K562 (cell line): ENCODE results near the gene CCDC106. TPM values are rescaled to one million over a fixed set of nuclear protein-coding genes. Genes with fewer than 3 reads are reported as not detected.
A peak's percentile ranks its signal among the peaks of the same experiment; 100 is the strongest.

Source experiments
- ESRRA ChIP-seq: fragments of 450-650 bp; IDR thresholded peaks from 2 replicates; pipeline ENCODE4 v1.6.1; 2014; ENCODE audit warnings: low read depth, mild to moderate bottlenecking, moderate library complexity, borderline replicate concordance
- polyA plus RNA-seq, 8 experiments: library from polyadenylated mRNA; depleted of rRNA in 4 of 8; stranded (reverse) in 5 of 8; unstranded in 3 of 8; fragments of >200 nt; fragmentation: Nextera tagmentation in 2 of 8; fragmentation: Illumina TruSeq in 1 of 8; extraction: Ambion mirVana in 2 of 8; extraction: Trizol in 1 of 8; gene quantifications; 2 replicates each; pipeline versions ENCODE4 v1.2.1 to v1.2.3, GENCODE V29; 2011 to 2014; ENCODE audit warnings: inconsistent platforms in 1 of 8, missing spikeins in 1 of 8
- total RNA-seq, 7 experiments: library from RNA; depleted of rRNA in 6 of 7; stranded (reverse); fragments of >200 nt in 6 of 7; fragmentation: Illumina TruSeq in 2 of 7; extraction: Trizol in 2 of 7; gene quantifications; 2 replicates each; pipeline versions ENCODE4 v1.2.1 to v1.2.3, GENCODE V29; 2011 to 2021; ENCODE audit warnings: low replicate concordance in 1 of 7
- TF ChIP-seq, protein P1 (sequence below): fragments of 450-650 bp; IDR thresholded peaks from 2 replicates; pipeline ENCODE4 v1.6.1; 2016; ENCODE audit warnings: mild to moderate bottlenecking
- TF ChIP-seq, protein P2 (sequence below): sonication (generic); formaldehyde crosslinking; IDR thresholded peaks from 2 replicates; pipeline ENCODE4 v1.8.0; 2023; ENCODE audit warnings: mild to moderate bottlenecking, missing genetic modification reagents

CCDC106 gene
- total and polyA plus RNA-seq, 9 of the 15 experiments (the other 6 are each of a cell fraction or from before 2014, with no cell fraction given) = 0.10 to 27.5 (median 15.0) TPM; not detected in 1

DNA sequence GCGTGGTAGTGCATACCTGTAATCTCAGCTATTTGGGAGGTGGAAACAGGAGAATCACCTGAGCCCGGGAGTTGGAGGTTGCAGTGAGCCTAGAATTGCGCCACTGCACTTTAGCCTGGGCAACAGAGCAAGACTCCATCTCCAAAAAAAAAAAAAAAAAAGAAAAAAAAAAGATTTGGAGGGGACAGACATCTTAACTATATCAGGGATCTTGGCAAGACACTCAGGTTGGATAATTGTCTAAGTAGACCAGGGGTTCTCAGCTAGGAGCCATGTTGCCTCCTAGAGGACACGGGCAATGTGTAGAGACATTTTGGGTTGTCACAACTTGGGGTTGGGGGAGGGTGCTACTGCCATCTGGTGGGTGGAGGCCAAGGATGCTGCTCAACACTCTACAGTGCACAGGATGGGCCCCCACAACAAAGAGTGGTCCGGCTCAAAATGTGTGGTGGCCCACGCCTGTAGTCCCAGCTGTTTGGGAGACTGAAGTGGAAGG lies 9.1 kb upstream of the CCDC106 start (continued):
- TF ChIP-seq, protein P1, sequence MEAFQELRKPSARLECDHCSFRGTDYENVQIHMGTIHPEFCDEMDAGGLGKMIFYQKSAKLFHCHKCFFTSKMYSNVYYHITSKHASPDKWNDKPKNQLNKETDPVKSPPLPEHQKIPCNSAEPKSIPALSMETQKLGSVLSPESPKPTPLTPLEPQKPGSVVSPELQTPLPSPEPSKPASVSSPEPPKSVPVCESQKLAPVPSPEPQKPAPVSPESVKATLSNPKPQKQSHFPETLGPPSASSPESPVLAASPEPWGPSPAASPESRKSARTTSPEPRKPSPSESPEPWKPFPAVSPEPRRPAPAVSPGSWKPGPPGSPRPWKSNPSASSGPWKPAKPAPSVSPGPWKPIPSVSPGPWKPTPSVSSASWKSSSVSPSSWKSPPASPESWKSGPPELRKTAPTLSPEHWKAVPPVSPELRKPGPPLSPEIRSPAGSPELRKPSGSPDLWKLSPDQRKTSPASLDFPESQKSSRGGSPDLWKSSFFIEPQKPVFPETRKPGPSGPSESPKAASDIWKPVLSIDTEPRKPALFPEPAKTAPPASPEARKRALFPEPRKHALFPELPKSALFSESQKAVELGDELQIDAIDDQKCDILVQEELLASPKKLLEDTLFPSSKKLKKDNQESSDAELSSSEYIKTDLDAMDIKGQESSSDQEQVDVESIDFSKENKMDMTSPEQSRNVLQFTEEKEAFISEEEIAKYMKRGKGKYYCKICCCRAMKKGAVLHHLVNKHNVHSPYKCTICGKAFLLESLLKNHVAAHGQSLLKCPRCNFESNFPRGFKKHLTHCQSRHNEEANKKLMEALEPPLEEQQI = peak; percentile 80
- TF ChIP-seq, protein P2, sequence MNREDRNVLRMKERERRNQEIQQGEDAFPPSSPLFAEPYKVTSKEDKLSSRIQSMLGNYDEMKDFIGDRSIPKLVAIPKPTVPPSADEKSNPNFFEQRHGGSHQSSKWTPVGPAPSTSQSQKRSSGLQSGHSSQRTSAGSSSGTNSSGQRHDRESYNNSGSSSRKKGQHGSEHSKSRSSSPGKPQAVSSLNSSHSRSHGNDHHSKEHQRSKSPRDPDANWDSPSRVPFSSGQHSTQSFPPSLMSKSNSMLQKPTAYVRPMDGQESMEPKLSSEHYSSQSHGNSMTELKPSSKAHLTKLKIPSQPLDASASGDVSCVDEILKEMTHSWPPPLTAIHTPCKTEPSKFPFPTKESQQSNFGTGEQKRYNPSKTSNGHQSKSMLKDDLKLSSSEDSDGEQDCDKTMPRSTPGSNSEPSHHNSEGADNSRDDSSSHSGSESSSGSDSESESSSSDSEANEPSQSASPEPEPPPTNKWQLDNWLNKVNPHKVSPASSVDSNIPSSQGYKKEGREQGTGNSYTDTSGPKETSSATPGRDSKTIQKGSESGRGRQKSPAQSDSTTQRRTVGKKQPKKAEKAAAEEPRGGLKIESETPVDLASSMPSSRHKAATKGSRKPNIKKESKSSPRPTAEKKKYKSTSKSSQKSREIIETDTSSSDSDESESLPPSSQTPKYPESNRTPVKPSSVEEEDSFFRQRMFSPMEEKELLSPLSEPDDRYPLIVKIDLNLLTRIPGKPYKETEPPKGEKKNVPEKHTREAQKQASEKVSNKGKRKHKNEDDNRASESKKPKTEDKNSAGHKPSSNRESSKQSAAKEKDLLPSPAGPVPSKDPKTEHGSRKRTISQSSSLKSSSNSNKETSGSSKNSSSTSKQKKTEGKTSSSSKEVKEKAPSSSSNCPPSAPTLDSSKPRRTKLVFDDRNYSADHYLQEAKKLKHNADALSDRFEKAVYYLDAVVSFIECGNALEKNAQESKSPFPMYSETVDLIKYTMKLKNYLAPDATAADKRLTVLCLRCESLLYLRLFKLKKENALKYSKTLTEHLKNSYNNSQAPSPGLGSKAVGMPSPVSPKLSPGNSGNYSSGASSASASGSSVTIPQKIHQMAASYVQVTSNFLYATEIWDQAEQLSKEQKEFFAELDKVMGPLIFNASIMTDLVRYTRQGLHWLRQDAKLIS (CRISPR knock-in tag) = no peak
- TF ChIP-seq ESRRA = peak; percentile 37; the same call in 1 of the 2 replicates
